Activated B cell treated with CpG ODN at 0.5 μM for 24 hours (primary cell): ENCODE measurements around the gene ECT2L. TPM values are rescaled to one million over a fixed set of nuclear protein-coding genes. Genes with fewer than 3 reads are reported as not detected.

Source experiments
- ATAC-seq: fragments of 200-7000 bp; cut with Tn5 transposase; one replicate; pipeline ENCODE4 v1.10.0; 2021; ENCODE audit warnings: low read depth, mild to moderate bottlenecking, moderate library complexity
- CTCF ChIA-PET: fragments of 350-600 bp; sonication (Branson Sonifier 250); formaldehyde crosslinking; loops from one replicate; lab custom pipeline; 2021; ENCODE audit warnings: antibody characterized with exemption; lab: Charles Lee
- POLR2A ChIA-PET: fragments of 350-600 bp; sonication (Branson Sonifier 250); formaldehyde crosslinking; loops from one replicate; lab custom pipeline; 2021; ENCODE audit warnings: antibody characterized with exemption; lab: Charles Lee
- DNase-seq: peaks from one replicate; pipeline ENCODE4 v3.0.0; 2022
- H3K27ac Mint-ChIP-seq: one replicate; pipeline ENCODE4 v1.8.0; 2020; ENCODE audit warnings: mixed read lengths
- H3K27me3 Mint-ChIP-seq: one replicate; pipeline ENCODE4 v1.8.0; 2021; ENCODE audit warnings: mixed read lengths
- H3K36me3 Mint-ChIP-seq: one replicate; pipeline ENCODE4 v1.8.0; 2021; ENCODE audit warnings: low read depth, mixed read lengths
- H3K4me1 Mint-ChIP-seq: one replicate; pipeline ENCODE4 v1.8.0; 2021; ENCODE audit warnings: mixed read lengths
- H3K4me3 Mint-ChIP-seq: one replicate; pipeline ENCODE4 v1.8.0; 2020; ENCODE audit warnings: mild to moderate bottlenecking, mixed read lengths
- H3K9me3 Mint-ChIP-seq: one replicate; pipeline ENCODE4 v1.8.0; 2020; ENCODE audit warnings: mixed read lengths
- intact Hi-C: fragments of 100-400 bp; cut with micrococcal nuclease; formaldehyde crosslinking; loops from one replicate; pipeline ENCODE4 v1.15.1; 2024
- total RNA-seq: library from RNA; stranded (reverse); gene quantifications from 2 replicates; pipeline ENCODE4 v1.2.3, GENCODE V29; 2022
- TF ChIP-seq, protein P1 (sequence below): fragments of 200-600 bp; IDR thresholded peaks from one replicate; pipeline ENCODE4 v1.8.0; 2022; ENCODE audit warnings: antibody characterized with exemption, mild to moderate bottlenecking

The ECT2L gene
- total RNA-seq, 1 donor from 2014 or later = not detected

DNA sequence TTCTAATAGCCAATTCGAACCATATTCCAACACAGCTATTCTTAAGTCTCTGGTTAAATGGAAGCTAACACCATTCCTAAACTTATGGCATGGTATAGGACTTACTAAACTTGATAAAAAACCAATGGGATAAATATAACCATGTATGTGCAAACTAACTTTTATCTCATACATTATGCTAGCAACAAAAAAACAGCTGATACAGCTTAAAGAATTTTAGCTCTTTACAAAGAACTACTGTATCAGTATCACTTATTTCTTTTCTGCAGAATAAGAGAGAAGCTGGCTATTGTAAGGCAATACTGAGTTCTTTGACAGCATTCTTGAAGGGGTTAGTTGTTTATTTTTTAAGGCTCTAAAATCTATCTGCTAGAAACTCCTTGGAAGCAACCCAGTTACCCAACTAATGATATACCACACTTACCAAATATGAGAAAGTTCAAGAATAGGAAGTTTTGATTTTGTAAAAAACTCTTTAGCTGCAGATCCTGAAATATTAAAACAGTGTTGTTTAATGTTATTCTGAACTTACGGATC lies 147.3 kb downstream of the ECT2L start:
- CTCF ChIA-PET = no interaction called here
- peaks cover 73% of the 10 kb centered on the region for H3K36me3 Mint-ChIP-seq
- H3K27me3 Mint-ChIP-seq = no peaks in the 10 kb centered on the region
- DNase-seq = no peak
- no peaks in the 10 kb centered on the region for H3K9me3 Mint-ChIP-seq
- POLR2A ChIA-PET = no interaction called here
- TF ChIP-seq, protein P1, sequence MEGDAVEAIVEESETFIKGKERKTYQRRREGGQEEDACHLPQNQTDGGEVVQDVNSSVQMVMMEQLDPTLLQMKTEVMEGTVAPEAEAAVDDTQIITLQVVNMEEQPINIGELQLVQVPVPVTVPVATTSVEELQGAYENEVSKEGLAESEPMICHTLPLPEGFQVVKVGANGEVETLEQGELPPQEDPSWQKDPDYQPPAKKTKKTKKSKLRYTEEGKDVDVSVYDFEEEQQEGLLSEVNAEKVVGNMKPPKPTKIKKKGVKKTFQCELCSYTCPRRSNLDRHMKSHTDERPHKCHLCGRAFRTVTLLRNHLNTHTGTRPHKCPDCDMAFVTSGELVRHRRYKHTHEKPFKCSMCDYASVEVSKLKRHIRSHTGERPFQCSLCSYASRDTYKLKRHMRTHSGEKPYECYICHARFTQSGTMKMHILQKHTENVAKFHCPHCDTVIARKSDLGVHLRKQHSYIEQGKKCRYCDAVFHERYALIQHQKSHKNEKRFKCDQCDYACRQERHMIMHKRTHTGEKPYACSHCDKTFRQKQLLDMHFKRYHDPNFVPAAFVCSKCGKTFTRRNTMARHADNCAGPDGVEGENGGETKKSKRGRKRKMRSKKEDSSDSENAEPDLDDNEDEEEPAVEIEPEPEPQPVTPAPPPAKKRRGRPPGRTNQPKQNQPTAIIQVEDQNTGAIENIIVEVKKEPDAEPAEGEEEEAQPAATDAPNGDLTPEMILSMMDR = no peak
- no peak overlapping the region for H3K4me3 Mint-ChIP-seq
- intact Hi-C loops = no loop called here
- peaks cover 6% of the 10 kb centered on the region for H3K4me1 Mint-ChIP-seq
- no peak overlapping the region for H3K27ac Mint-ChIP-seq
- ATAC-seq = no peak

DNA sequence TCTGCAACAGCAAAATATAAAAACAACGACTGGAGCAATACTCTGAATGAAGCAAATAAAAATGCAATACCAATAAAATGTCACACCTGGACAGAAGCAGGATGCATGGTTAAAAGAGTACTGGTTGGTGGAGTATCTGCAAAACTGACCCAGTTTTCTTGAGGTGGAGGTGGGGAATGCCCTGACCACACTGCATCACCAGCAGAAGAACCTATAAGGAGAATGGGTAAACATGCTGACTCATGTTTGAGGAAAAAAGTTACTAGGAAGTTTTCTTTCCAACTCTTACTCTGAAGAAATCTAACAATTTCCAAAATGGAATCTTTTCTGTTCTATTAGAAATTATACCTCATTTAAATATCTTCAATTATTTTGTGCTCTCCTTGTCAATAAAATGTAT lies 148.5 kb downstream of the ECT2L start:
- CTCF ChIA-PET = no interaction called here
- no peak for ATAC-seq
- TF ChIP-seq, protein P1 = no peak
- Mint-ChIP-seq H3K9me3 (no peaks in the 10 kb centered on the region), H3K4me1 (peaks cover 10% of the 10 kb centered on the region), H3K4me3 (no peak overlapping the region), H3K27me3 (no peaks in the 10 kb centered on the region), H3K27ac (no peak overlapping the region), H3K36me3 (peaks cover 66% of the 10 kb centered on the region)
- POLR2A ChIA-PET = no interaction called here
- no peak for DNase-seq
- intact Hi-C loops = loop anchor here (2.0 kb wide), 1 partner anchor 44 kb away; the partner anchor contains the start of gene REPS1

DNA sequence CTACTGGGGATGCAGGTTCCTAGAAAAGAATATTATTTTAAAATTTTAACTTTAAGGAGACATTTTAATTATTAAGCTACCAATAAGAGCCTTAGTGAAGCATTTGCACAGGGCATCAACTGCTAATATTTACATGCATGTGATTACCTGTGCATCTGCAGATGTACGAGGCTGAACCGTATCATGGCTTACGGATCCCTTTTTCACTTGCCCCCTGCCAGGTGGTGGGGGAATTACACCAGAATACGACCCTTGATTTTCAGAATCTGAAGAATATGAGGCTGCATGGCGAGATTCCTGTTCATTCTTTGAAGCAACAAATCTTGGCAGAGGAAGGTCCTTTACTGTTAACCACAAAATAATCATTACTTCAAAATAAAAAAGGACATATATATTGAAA lies 149.5 kb downstream of the ECT2L start:
- no peaks in the 10 kb centered on the region for H3K27me3 Mint-ChIP-seq
- no peak for DNase-seq
- intact Hi-C loops = loop anchor here (2.0 kb wide), 1 partner anchor 43 kb away; the partner anchor contains the start of gene REPS1
- no peaks in the 10 kb centered on the region for H3K9me3 Mint-ChIP-seq
- H3K36me3 Mint-ChIP-seq = peaks cover 59% of the 10 kb centered on the region
- TF ChIP-seq, protein P1 = no peak
- H3K4me3 Mint-ChIP-seq = no peak overlapping the region
- H3K27ac Mint-ChIP-seq = no peak overlapping the region
- POLR2A ChIA-PET = no interaction called here
- CTCF ChIA-PET = no interaction called here
- peaks cover 12% of the 10 kb centered on the region for H3K4me1 Mint-ChIP-seq
- ATAC-seq = no peak

DNA sequence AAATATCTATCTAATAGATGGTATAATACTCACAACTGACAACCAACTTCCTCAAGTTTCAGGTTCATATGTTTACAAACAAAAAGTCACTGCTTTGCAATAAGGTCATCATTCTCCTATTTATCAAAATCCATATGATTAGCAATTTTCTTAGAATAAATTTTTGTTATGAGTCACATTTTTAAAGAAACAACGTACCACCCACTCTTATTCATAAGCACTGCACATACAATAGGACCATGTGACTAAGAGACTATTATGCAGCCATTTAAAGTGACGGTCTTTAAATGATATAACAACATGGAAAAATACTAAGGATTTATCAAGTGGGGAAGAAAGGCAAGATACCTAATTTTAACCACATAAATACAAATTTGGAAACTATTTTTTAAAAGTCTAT lies 152.1 kb downstream of the ECT2L start:
- POLR2A ChIA-PET = no interaction called here

DNA sequence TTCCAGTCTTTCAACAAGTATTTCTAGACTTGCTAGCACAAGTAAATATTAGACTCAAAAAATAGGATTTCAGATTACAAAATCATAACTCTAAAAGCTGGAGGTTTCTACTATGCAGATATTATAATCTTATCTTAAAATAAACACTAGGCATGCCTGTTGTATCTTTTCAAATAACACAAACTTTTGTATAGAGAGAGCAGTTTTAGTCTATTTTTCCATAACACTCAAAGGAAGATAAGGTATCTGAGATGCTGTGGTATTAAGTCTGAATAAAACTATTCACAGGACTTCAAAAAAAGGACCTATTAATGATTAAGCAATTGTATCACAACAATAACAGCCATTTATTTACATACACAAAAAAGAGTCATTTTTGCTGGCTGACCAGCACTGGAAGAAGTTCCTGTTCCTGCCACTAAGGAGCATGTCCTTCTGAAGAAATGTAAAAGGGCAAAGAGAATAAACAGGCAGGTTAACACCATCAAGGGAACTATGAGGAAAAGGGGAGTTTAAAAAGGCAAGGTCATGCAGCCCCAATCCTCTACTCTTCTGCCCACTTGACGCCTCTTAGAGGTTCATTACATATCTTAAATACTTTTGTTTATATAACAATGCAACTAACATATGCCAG lies 152.8 kb downstream of the ECT2L start:
- H3K4me3 Mint-ChIP-seq = no peak overlapping the region
- DNase-seq (no peak), ATAC-seq (no peak)
- ChIA-PET CTCF (no interaction called here), POLR2A (no interaction called here)
- H3K4me1 Mint-ChIP-seq = peaks cover 24% of the 10 kb centered on the region
- intact Hi-C loops = no loop called here
- H3K27ac Mint-ChIP-seq = no peak overlapping the region
- no peaks in the 10 kb centered on the region for H3K27me3 Mint-ChIP-seq
- peaks cover 33% of the 10 kb centered on the region for H3K36me3 Mint-ChIP-seq
- TF ChIP-seq, protein P1 = no peak
- H3K9me3 Mint-ChIP-seq = no peaks in the 10 kb centered on the region

More for the DNA sequence above, 152.1 kb downstream of the ECT2L start:
- intact Hi-C loops = no loop called here
- CTCF ChIA-PET = no interaction called here
- Mint-ChIP-seq H3K27ac (no peak overlapping the region), H3K9me3 (no peaks in the 10 kb centered on the region), H3K36me3 (peaks cover 38% of the 10 kb centered on the region), H3K4me1 (peaks cover 18% of the 10 kb centered on the region), H3K27me3 (no peaks in the 10 kb centered on the region), H3K4me3 (no peak overlapping the region)
- TF ChIP-seq, protein P1 = no peak
- no peak for ATAC-seq
- no peak for DNase-seq
